HepG2 (cell line): ENCODE results near the gene AP3M1. TPM values are rescaled to one million over a fixed set of nuclear protein-coding genes. Genes with fewer than 3 reads are reported as not detected.

Experiments used
- CCAR2 ChIP-seq: fragments of 200-400 bp; formaldehyde crosslinking; optimal IDR thresholded peaks from 2 replicates; pipeline ENCODE3; 2018; ENCODE audit warnings: low read depth, mild to moderate bottlenecking, low read length, moderate library complexity
- CHD2 ChIP-seq: IDR thresholded peaks from 2 replicates; pipeline ENCODE4 v1.6.1; 2011; ENCODE audit warnings: low read depth, low read length, improper control_type of control experiment
- DR1 ChIP-seq: sonication (generic); formaldehyde crosslinking; IDR thresholded peaks from 2 replicates; pipeline ENCODE4 v1.8.0; 2021; ENCODE audit warnings: mild to moderate bottlenecking, missing genetic modification reagents, inconsistent platforms
- FOXJ3 ChIP-seq: sonication (generic); formaldehyde crosslinking; IDR thresholded peaks from 2 replicates; pipeline ENCODE4 v1.4.0; 2020; ENCODE audit warnings: missing genetic modification reagents, mild to moderate bottlenecking, borderline replicate concordance
- FOXK1 ChIP-seq: sonication (generic); formaldehyde crosslinking; IDR thresholded peaks from 2 replicates; pipeline ENCODE4 v1.4.0; 2020; ENCODE audit warnings: low read depth, missing genetic modification reagents, borderline replicate concordance
- HMG20A ChIP-seq: IDR thresholded peaks from 2 replicates; pipeline ENCODE4 v1.6.1; 2016; ENCODE audit warnings: borderline replicate concordance
- HMG20B ChIP-seq: conservative IDR thresholded peaks from 2 replicates; pipeline ENCODE4 v1.6.1; 2016; ENCODE audit warnings: missing genetic modification reagents, missing compliant biosample characterization
- RFX5 ChIP-seq: IDR thresholded peaks from 2 replicates; pipeline ENCODE4 v1.6.1; 2011; ENCODE audit warnings: low read depth, low read length, improper control_type of control experiment
- SP4 ChIP-seq: sonication (generic); formaldehyde crosslinking; IDR thresholded peaks from 2 replicates; pipeline ENCODE4 v1.8.1; 2023; ENCODE audit warnings: mild to moderate bottlenecking, missing genetic modification reagents
- THAP11 ChIP-seq: IDR thresholded peaks from 2 replicates; pipeline ENCODE4 v1.6.1; 2016; ENCODE audit warnings: missing biosample characterization, missing genetic modification reagents
- ZC3H13 ChIP-seq: sonication (generic); formaldehyde crosslinking; IDR thresholded peaks from 2 replicates; pipeline ENCODE4 v1.8.1; 2023; ENCODE audit warnings: mild to moderate bottlenecking, missing genetic modification reagents, moderate library complexity
- ZEB1 ChIP-seq: IDR thresholded peaks from 2 replicates; pipeline ENCODE4 v1.6.1; 2012; ENCODE audit warnings: mild to moderate bottlenecking, low read depth, inconsistent platforms; ENCODE audit not compliant: insufficient replicate concordance
- ZNF180 ChIP-seq: sonication (generic); formaldehyde crosslinking; IDR thresholded peaks from 2 replicates; pipeline ENCODE4 v1.4.0; 2020; ENCODE audit warnings: low read depth, missing genetic modification reagents, borderline replicate concordance
- ZNF232 ChIP-seq: sonication (generic); formaldehyde crosslinking; IDR thresholded peaks from 2 replicates; pipeline ENCODE4 v1.4.0; 2020; ENCODE audit warnings: missing genetic modification reagents, borderline replicate concordance
- ZNF460 ChIP-seq: sonication (generic); formaldehyde crosslinking; IDR thresholded peaks from 2 replicates; pipeline ENCODE4 v1.5.1; 2020; ENCODE audit warnings: missing genetic modification reagents, mild to moderate bottlenecking, borderline replicate concordance
- ZNF766 ChIP-seq: sonication (generic); formaldehyde crosslinking; IDR thresholded peaks from 2 replicates; pipeline ENCODE4 v1.5.0; 2020; ENCODE audit warnings: missing genetic modification reagents, borderline replicate concordance
- ZSCAN9 ChIP-seq: IDR thresholded peaks from 2 replicates; pipeline ENCODE4 v1.6.1; 2016; ENCODE audit warnings: borderline replicate concordance
- polyA plus RNA-seq, 8 experiments: library from polyadenylated mRNA; depleted of rRNA in 3 of 8; stranded (reverse) in 7 of 8; unstranded in 1 of 8; fragments of >200 nt; fragmentation: Illumina TruSeq in 4 of 8; extraction: Trizol in 4 of 8; gene quantifications; 2 replicates each; pipeline versions ENCODE4 v1.2.1 to v1.2.3, GENCODE V29; 2011 to 2016; ENCODE audit warnings: low read depth in 4 of 8, missing spikeins in 1 of 8, mixed read lengths in 1 of 8; ENCODE audit not compliant: insufficient read depth in 1 of 8
- total RNA-seq, 5 experiments: library from RNA; depleted of rRNA; stranded (reverse); fragments of >200 nt; fragmentation: Illumina TruSeq; extraction: Trizol; gene quantifications; 2 replicates each; pipeline ENCODE4 v1.2.3, GENCODE V29; 2016; ENCODE audit warnings: low read depth in 1 of 5
- TF ChIP-seq, protein P1 (sequence below): sonication (generic); formaldehyde crosslinking; IDR thresholded peaks from 2 replicates; pipeline ENCODE4 v1.4.0; 2020; ENCODE audit warnings: mild to moderate bottlenecking, missing genetic modification reagents
- TF ChIP-seq, protein P2 (sequence below): IDR thresholded peaks from 2 replicates; pipeline ENCODE4 v1.6.1; 2016; ENCODE audit warnings: low read depth
- TF ChIP-seq, protein P3 (sequence below): sonication (generic); formaldehyde crosslinking; IDR thresholded peaks from 2 replicates; pipeline ENCODE4 v1.4.0; 2020; ENCODE audit warnings: missing genetic modification reagents; ENCODE audit errors: not compliant biosample characterization
- TF ChIP-seq, protein P4 (sequence below): sonication (generic); formaldehyde crosslinking; IDR thresholded peaks from 2 replicates; pipeline ENCODE4 v1.5.0; 2020; ENCODE audit warnings: mild to moderate bottlenecking, missing genetic modification reagents
- TF ChIP-seq, protein P5 (sequence below): sonication (generic); formaldehyde crosslinking; IDR thresholded peaks from 2 replicates; pipeline ENCODE4 v1.5.1; 2020; ENCODE audit warnings: missing genetic modification reagents, mild to moderate bottlenecking, borderline replicate concordance

The AP3M1 gene
- total and polyA plus RNA-seq, 2 of the 13 experiments (the other 11 are each of a cell fraction or from before 2014, with no cell fraction given): 29.0 to 31.6 TPM

DNA sequence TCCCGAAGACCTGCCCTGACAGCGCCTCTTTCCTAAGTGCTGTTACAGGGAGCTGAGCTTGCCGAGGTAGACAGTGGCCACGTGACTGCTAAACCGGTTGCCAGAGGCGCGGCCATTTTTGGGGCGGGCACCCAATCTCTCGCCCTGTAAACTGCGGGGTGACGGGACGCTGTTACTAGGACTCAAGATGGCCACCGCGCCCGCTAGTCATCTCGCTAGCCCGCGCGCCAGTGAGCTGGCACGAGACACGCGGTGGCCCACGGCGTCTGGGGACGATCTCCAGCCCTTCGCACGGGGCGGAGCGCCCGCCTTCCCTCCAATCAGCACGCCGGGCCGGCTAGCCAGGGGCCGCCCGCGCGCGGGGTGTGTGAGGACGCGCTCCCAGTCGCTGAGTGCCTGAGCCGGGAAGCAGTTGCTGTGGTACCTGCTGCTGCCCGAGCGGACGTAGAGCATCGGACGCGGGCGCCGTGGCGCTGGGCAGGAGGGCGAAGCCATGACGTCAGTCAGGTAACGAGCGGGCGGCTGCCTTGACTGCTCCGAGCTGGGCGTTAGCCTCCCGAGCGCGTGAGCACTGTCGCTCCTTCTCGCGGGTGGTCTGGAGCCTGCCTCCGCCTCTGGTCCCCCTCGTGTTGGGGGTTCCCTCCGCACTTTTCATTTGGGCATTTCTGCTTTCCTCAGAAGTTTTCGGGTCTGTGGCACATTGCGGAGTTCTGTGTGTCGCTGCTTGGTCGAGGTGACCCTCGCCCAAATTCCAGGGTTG lies 25.9 kb upstream of the AP3M1 start (continued):
- TF ChIP-seq RFX5 (peak; percentile 72), ZNF460 (0 out of 2 replicates have a peak, but pooled peaks have one; percentile 58), HMG20A (CRISPR knock-in tag) (peak; percentile 56; the same call in 1 of the 2 replicates), CCAR2 (no peak), CHD2 (0 out of 2 replicates have a peak, but pooled peaks have one; percentile 34), SP4 (CRISPR knock-in tag) (peak; percentile 85), FOXK1 (CRISPR knock-in tag) (peak; percentile 54; the same call in 1 of the 2 replicates), HMG20B (CRISPR knock-in tag) (no peak), ZNF766 (peak; percentile 84; the same call in 1 of the 2 replicates), THAP11 (CRISPR knock-in tag) (peak; percentile 83), DR1 (CRISPR knock-in tag) (peak; percentile 89), ZC3H13 (CRISPR knock-in tag) (peak; percentile 94), ZNF180 (no peak), ZNF232 (peak; percentile 53; the same call in 1 of the 2 replicates), ZSCAN9 (peak; percentile 83), ZEB1 (peak; percentile 56), FOXJ3 (peak; percentile 67)
- TF ChIP-seq, protein P1, sequence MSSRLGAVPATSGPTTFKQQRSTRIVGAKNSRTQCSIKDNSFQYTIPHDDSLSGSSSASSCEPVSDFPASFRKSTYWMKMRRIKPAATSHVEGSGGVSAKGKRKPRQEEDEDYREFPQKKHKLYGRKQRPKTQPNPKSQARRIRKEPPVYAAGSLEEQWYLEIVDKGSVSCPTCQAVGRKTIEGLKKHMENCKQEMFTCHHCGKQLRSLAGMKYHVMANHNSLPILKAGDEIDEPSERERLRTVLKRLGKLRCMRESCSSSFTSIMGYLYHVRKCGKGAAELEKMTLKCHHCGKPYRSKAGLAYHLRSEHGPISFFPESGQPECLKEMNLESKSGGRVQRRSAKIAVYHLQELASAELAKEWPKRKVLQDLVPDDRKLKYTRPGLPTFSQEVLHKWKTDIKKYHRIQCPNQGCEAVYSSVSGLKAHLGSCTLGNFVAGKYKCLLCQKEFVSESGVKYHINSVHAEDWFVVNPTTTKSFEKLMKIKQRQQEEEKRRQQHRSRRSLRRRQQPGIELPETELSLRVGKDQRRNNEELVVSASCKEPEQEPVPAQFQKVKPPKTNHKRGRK (CRISPR knock-in tag): no peak; the same call in 1 of the 2 replicates
- TF ChIP-seq, protein P2, sequence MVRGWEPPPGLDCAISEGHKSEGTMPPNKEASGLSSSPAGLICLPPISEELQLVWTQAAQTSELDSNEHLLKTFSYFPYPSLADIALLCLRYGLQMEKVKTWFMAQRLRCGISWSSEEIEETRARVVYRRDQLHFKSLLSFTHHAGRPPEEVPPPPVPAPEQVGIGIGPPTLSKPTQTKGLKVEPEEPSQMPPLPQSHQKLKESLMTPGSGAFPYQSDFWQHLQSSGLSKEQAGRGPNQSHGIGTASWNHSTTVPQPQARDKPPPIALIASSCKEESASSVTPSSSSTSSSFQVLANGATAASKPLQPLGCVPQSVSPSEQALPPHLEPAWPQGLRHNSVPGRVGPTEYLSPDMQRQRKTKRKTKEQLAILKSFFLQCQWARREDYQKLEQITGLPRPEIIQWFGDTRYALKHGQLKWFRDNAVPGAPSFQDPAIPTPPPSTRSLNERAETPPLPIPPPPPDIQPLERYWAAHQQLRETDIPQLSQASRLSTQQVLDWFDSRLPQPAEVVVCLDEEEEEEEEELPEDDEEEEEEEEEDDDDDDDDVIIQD (CRISPR knock-in tag): peak; percentile 73
- TF ChIP-seq, protein P3, sequence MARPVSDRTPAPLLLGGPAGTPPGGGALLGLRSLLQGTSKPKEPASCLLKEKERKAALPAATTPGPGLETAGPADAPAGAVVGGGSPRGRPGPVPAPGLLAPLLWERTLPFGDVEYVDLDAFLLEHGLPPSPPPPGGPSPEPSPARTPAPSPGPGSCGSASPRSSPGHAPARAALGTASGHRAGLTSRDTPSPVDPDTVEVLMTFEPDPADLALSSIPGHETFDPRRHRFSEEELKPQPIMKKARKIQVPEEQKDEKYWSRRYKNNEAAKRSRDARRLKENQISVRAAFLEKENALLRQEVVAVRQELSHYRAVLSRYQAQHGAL (CRISPR knock-in tag): no peak
- TF ChIP-seq, protein P4, sequence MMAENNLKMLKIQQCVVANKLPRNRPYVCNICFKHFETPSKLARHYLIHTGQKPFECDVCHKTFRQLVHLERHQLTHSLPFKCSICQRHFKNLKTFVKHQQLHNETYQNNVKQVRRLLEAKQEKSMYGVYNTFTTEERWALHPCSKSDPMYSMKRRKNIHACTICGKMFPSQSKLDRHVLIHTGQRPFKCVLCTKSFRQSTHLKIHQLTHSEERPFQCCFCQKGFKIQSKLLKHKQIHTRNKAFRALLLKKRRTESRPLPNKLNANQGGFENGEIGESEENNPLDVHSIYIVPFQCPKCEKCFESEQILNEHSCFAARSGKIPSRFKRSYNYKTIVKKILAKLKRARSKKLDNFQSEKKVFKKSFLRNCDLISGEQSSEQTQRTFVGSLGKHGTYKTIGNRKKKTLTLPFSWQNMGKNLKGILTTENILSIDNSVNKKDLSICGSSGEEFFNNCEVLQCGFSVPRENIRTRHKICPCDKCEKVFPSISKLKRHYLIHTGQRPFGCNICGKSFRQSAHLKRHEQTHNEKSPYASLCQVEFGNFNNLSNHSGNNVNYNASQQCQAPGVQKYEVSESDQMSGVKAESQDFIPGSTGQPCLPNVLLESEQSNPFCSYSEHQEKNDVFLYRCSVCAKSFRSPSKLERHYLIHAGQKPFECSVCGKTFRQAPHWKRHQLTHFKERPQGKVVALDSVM (CRISPR knock-in tag): peak; percentile 57; the same call in 1 of the 2 replicates
- TF ChIP-seq, protein P5, sequence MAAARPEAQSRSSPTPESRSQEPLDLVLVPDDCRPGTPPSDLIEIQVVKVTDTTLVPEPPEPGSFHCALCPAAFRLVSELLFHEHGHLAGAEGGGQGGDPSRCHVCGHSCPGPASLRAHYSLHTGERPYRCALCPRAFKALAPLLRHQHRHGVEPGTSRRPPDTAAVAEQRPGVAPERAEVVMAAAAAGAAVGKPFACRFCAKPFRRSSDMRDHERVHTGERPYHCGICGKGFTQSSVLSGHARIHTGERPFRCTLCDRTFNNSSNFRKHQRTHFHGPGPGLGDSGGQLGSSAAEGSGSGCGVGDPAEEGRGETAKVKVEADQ (CRISPR knock-in tag): peak; percentile 70; the same call in 1 of the 2 replicates
